GM19452 (cell line): ENCODE results near the gene ZNF385B.

Source experiments
- ATAC-seq: cut with Tn5 transposase; IDR thresholded peaks from one replicate; pipeline ENCODE4 v1.9.1; 2021; ENCODE audit not compliant: unreplicated experiment

ZNF385B gene

DNA sequence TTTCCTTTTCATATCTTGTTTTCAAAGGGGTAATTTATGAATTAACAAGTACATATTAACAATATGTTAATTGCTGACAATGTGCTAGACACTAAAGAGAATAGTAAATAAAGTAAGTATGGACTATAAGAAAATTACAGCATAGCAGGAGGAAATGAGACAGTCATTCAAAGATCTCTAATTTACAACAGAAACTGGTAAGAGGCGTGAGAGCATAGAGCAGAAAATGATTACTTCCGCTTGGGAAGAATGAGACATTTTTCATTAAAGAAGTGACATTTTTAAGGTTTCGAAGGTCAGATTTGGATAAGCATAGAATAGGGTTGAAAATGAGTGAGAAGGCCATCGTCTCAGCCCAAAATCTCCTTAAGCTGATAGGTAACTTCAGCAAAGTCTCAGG is 412.4 kb downstream of the ZNF385B start:
- ATAC-seq = peak; percentile 88

DNA sequence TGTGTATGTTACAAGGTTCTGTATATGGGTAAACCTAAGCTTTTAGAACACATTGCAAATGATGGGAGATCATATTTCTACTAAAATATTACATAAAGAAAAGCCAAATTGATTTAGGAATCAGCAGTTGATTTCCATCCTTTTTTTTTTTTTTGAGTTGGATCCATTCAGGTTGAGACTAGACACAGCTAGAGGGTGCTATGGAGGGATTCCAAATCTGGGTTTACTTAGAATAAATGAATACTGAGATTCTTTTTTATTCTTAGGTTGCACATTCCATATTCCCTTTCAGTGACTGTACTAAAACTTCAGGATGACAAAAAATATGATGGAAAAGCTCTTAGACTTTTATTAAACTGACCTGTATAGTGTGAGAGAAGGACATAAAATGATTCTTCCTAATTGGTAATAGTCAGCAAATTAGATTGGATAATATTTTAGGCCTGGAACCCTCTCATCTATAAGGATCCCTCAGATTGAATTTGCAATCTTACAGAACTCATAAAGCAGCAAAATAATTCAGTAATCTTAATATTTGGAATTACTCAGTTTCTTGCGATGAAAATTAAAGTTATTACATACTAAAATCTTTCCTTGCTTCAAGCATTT is 413.5 kb downstream of the ZNF385B start:
- ATAC-seq = no peak

- ATAC-seq = no peak
Measured at GRCh38 chr2:179447421-179447820, 414.0 kb downstream of the ZNF385B start.

GRCh38 chr2:179446476-179447141 is 414.8 kb downstream of the ZNF385B start:
- ATAC-seq = no peak

GRCh38 chr2:179444056-179444455 is 417.4 kb downstream of the ZNF385B start:
- no peak for ATAC-seq

DNA sequence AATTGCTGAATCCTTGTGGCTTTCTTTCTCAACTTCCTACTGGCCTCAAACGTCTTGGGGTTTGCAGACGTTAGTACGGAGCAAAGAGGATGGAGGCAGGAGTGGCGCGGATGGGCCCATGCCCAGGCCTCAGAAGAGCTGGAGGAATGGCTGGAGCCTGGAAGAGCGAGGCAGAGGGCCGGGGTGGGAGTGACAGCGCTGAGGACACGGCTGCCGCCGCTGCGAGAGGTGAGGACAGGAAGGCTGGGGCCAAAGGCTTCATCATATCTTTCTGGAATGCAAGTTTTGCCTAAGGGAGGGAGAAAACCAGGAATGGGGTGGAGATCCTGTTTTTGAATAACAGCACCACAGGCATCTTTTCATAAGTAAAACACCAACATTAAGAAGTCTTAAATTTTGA is 418.2 kb downstream of the ZNF385B start:
- ATAC-seq = no peak

- no peak for ATAC-seq
Measured at GRCh38 chr2:179442206-179442605, 419.2 kb downstream of the ZNF385B start.

DNA sequence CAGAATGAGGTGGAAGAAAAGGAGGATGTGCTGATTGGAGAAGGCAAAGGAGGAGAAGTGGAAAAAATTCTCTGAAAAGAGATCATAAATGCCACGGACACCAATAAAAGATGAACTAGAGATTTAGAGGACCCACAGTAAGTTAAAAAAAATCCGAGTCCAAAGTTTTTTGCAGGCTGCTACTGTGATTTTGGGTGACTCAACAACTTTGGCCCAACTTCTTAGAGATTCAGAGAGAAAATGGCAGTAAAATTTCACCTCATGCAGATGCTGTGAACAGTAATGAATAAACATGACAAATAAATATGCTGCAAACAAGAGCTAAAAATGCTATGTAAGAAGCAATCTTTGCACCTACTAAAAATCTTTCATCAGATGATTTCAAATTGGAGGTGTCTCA is 419.9 kb downstream of the ZNF385B start:
- no peak for ATAC-seq

GRCh38 chr2:179440642-179441251 is 420.7 kb downstream of the ZNF385B start:
- ATAC-seq = peak; percentile 55

GRCh38 chr2:179438654-179439053 is 422.8 kb downstream of the ZNF385B start:
- no peak for ATAC-seq

GRCh38 chr2:179437430-179437829 is 424.0 kb downstream of the ZNF385B start:
- ATAC-seq = no peak

- no peak for ATAC-seq
Measured at GRCh38 chr2:179435566-179435965, 425.8 kb downstream of the ZNF385B start.

DNA sequence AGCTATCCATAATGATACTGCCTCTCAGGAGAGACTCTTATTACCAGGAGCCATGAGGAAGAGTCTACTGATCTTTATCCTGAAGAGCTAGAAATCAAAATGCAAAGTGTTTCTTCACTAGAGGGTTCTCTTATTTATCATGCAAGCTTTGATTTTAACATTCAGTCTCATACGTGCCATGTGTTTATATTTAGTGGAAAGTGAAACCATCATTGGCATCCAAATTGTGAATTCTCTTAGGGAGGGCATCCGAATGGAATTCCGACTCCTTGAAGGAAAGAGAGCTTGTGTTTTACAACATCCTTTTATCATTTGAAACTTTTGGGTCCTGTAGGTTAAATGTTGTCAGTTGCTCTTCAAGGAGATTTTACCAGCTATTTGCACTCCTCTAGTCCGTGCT is 426.4 kb downstream of the ZNF385B start:
- no peak for ATAC-seq

DNA sequence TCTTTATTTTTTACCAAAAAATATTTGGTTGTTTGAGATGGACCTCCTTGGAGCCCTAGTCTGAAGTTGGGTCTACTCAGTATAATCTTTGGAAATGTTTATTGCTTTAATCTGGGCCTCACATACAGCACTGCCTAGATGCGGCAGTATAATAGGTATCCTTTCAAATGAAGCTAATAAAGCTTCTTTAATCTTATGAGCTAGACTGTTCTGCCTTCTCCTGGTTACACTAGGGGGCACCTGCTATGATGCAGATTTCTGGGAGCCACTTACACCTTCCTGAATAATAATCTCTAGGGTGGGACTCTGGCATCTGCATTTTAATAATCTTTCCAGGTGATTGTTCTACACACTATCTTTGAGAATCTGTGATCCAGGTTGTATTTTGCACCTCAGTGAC is 427.1 kb downstream of the ZNF385B start:
- ATAC-seq = no peak

- ATAC-seq = no peak
Measured at GRCh38 chr2:179432751-179433150, 428.7 kb downstream of the ZNF385B start.

DNA sequence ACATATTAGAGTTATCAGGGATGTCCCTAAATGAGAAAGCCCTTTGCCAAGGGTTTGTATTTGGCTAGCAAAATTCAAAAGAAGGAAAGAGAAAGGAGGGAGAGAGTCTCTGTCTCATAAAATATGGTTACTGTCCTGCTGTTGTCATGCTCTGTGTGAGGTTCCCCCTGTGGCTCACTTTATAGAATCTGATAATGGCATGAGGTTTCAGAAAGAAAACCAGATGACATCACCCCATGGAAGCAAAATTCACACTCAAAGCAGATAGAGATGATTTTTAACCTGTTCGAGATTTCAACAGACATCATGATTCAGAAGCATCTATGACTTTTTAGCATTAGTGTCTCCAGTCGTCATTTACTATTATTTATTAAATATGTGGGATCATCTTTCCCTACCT is 431.8 kb downstream of the ZNF385B start:
- ATAC-seq = no peak

GRCh38 chr2:179429060-179429471 is 432.3 kb downstream of the ZNF385B start:
- ATAC-seq = no peak

DNA sequence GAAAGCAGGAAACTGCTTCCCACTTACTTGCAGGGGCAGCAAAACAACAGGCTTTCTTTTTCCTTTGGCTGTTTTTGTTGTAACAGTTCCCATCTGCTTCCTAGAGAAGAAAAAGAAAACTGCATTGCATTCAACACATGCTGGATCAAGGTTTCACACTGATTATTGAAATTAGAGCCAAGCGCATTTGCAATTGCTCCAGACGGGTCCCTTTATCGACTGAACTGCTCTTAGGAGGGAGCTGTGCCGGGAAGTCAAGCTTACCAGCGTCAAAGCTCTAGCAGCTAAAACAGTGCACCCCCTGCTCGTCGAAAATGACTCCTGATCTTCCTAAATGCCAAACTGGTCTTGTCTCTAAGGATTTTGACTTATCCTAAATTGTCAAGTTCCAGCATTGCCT is 432.8 kb downstream of the ZNF385B start:
- ATAC-seq = no peak

DNA sequence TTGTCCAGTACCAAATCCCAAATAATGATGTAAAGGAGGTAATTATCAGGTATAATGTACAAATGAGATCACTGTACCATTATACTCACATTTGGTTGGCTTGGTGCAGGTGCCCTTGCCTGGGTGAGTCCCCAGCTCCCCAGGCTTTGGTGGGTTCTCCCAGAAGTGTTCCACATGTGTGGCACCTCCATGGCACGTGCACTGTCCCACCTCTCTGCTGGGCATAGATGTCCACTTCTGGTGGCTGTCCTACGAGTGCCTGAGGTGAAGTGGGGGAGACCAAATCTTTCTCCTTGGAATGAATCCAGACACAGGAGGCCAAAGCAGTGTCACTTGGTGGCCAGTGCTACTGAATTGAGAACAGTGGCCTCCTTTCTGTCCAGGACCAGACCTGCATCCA is 434.3 kb downstream of the ZNF385B start:
- ATAC-seq = no peak

DNA sequence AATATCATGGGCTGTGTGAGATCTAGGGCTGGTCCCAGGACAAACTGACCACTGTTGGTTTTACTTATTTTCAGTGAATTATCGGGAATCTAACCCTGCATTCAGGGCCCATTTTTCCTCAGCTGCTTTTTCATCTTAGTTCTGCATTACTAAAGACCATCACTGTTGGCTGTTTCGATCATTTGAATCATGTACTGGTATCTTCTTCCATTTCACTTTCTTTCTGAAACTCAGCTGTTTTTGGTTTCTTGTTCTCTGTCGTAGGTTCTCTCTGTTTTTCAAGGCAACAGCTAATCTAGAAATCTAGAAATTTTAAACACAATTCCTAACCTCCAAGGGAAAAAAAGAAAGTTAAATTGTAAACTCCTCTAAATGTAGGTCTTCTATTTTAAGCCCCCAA is 436.8 kb downstream of the ZNF385B start:
- no peak for ATAC-seq

DNA sequence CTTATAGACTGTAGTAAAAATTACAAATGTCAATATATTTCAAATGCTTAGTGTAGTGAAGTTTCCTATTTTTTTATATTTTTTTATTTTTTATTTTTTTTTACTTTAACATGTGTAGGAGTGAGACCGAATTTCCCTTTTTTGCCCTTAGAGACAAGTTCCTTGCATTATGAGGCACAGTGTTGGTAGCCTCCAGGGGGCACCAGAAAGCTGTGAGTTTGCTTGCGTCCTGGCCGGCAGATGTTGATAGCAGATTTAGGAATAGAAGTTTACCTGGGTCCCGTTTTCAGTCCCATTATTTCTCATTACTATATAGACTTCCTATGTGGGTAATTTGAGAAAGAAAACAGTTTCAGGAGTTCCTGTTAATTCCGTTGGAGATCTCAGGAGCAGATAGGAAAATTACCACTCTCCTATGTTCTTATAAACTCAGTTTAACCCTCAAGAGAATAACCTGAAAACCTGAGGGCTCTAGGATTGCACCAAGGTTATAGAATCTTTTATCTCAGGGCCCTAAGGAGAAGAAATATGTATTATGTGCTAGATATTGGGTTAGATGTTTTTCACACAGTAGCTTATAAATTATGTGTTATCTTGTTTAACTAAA is 439.3 kb downstream of the ZNF385B start:
- ATAC-seq = peak; percentile 80

DNA sequence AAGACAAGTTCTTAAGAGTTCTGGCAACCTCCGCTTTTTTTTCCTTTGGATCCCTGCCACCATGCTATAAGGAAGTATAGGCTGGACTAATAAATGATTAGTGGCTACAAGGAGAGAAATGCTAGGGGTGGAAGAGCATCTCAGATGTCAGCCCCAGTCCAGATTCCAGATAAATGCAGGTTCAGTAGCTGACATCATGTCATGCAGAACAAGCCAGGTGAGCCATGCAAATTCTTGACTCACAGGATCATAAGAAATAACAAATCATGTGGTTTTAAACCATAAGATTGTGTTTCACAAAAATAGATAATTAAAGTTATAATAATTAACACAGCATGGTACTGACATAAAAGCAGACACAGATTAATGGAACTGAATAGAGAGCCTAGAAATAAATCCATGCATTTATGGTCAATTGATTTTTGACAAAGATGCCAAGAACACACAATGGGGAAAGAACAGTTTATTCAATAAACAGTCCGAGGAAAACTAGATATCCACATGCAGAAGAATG is 443.9 kb downstream of the ZNF385B start:
- no peak for ATAC-seq
